Measurements from ENCODE around the gene MSL3B.

Gene MSL3B

DNA sequence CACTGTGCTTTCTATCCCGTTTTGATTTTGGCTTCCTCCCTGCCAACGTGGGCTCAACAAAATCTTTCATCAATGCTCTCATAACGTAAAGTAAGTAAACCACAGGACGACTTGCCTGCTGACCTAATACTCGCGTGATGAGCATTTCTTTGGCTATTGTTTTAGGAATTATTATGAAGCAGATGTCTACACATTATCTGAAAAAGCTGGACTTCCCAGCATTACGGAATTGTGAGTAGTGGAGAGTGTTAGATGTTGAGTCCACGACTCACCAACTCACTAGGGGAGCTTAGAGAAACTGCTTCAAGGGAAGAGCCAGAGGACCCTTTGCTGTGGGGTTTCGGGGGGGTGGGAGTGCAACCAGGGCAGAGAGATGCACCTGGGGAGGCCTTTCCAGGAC is 35.8 kb downstream of the MSL3B start:
- H3K4me1 ChIP-seq (ENCODE audit: control insufficient read depth, insufficient read depth, low read length, poor library complexity, severe bottlenecking) = no peaks in the 10 kb centered on the region
- H3K9me3 ChIP-seq (ENCODE audit: control insufficient read depth in 2 of 2, low read length in 2 of 2) = no peaks in the 10 kb centered on the region
- no peaks in the 10 kb centered on the region for H3K27me3 ChIP-seq (ENCODE audit: control insufficient read depth, insufficient read depth, low read length)
- H3K4me3 ChIP-seq (ENCODE audit: low read depth, low read length) = no peak overlapping the region
- ATAC-seq (ENCODE audit: low read depth in 2 of 2) = no peak
- H3K36me3 ChIP-seq (ENCODE audit: control insufficient read depth, insufficient read depth, low read length) = no peaks in the 10 kb centered on the region
- Mint-ChIP-seq H3K36me3 (no peaks in the 10 kb centered on the region), H3K4me3 (no peak overlapping the region), H3K27me3 (no peaks in the 10 kb centered on the region), H3K4me1 (peaks cover 0 to 10% (median 0%) of the 10 kb centered on the region in 4 donors), H3K9me3 (peaks cover 0 to under 1% (median 0%) of the 10 kb centered on the region in 7 donors), H3K27ac (no peak overlapping the region)
- no peak for DNase-seq
- H3K27ac ChIP-seq (ENCODE audit: insufficient read depth, low read length, poor library complexity, severe bottlenecking) = no peak overlapping the region

DNA sequence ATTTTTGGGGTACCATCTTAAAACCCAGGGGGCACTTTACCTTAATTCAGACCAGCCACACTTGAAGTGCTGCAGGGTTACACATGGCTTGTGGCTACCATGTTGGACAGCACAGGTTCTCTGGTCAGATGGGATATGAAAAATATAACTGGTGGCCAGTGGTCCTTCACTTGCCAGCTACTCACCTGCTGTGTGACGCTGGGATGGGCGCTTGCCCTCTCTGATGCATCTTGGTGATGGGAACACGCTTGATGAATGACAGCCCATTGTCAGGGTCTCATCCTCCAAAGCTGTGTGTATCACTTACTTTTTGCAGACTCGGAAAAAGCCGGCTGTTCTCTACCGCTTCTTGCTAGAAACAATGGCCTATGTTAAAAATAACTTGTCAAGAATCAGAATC is 36.3 kb downstream of the MSL3B start:
- no peaks in the 10 kb centered on the region for H3K9me3 ChIP-seq (ENCODE audit: control insufficient read depth in 2 of 2, low read length in 2 of 2)
- no peak overlapping the region for H3K4me3 ChIP-seq (ENCODE audit: low read depth, low read length)
- no peak overlapping the region for H3K4me3 Mint-ChIP-seq
- no peaks in the 10 kb centered on the region for H3K36me3 Mint-ChIP-seq
- H3K27me3 ChIP-seq (ENCODE audit: control insufficient read depth, insufficient read depth, low read length) = no peaks in the 10 kb centered on the region
- H3K27ac ChIP-seq (ENCODE audit: insufficient read depth, low read length, poor library complexity, severe bottlenecking) = no peak overlapping the region
- no peaks in the 10 kb centered on the region for H3K4me1 ChIP-seq (ENCODE audit: control insufficient read depth, insufficient read depth, low read length, poor library complexity, severe bottlenecking)
- H3K36me3 ChIP-seq (ENCODE audit: control insufficient read depth, insufficient read depth, low read length) = no peaks in the 10 kb centered on the region
- no peaks in the 10 kb centered on the region for H3K27me3 Mint-ChIP-seq
- H3K27ac Mint-ChIP-seq = no peak overlapping the region
- no peak for DNase-seq
- no peak for ATAC-seq (ENCODE audit: low read depth in 2 of 2)
- H3K9me3 Mint-ChIP-seq = peaks cover 0 to 4% (median 0%) of the 10 kb centered on the region in 7 donors
- peaks cover 0 to 7% (median 0%) of the 10 kb centered on the region in 4 donors for H3K4me1 Mint-ChIP-seq

DNA sequence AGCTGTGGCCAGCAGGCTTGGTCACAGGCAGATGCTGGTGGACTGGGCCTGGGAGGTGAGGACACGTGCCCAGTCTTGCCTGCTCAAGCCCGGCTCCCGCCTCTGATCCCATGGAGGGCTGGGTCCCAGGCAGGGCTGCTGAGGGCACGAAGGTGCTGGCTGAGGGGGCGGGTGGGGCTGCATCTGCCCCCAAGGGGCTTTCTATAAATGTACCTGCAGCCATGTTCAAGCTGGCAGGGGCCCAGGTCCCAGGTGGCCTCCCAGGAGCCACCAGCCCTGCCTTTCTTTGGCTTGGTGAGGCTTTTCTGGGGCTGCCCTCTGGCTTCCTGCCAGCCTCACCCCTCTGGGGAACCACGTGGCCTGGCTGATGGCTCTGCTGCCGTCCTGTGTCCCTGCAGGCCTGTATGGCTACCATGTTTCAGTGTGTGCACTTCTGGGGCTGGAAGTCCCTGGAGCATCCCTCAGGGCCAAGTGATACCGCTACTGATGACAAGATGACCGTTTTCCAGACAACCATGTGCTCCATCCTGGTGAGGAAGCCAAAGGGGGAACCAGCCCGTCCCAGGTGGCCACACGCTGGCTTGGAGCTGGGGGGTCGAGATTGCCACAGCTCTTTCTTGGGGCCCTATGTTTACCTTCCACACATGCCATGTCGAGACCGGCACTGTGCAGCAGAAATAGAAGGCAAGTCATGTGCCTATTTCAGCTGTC is 37.0 kb downstream of the MSL3B start:
- H3K4me1 ChIP-seq (ENCODE audit: control insufficient read depth, insufficient read depth, low read length, poor library complexity, severe bottlenecking) = no peaks in the 10 kb centered on the region
- Mint-ChIP-seq H3K4me1 (peaks cover 0 to 1% (median 0%) of the 10 kb centered on the region in 4 donors), H3K27ac (no peak overlapping the region)

DNA sequence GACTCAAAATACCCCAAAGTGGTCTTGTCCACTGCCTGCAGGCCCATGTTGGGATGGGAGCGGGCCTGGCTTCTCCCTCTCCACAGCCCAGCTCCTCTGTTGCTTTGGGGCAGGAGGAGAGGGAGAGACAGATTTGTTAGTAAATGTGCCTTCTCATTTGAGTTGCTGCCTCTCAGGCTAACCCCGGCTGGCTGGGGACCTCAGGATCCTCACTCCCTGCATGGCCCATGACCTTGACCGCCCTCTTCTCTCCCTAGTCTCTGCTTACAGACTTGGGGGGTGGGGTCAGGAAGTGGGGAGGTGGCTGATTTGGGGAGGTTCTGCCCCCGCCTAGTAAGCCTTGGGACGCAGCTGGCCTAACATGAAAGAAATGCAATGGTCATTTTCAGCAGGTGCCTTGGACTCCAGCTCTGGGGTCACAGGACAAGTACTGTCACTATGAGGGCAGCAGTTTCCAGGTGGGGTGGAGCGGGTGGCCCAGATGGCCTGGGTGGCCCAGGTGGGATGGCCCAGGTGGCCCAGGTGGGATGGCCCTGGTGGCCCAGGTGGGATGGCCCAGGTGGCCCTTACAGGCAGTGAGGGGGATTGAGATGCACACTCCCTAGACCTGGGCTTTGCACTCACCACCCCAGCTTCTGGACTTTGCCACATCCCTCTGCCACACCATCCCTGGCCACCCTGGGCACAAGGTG is 37.9 kb downstream of the MSL3B start:
- Histone ChIP-seq H3K27ac (ENCODE audit: insufficient read depth, low read length, poor library complexity, severe bottlenecking) (no peak overlapping the region), H3K4me3 (ENCODE audit: low read depth, low read length) (no peak overlapping the region), H3K9me3 (ENCODE audit: control insufficient read depth in 2 of 2, low read length in 2 of 2) (no peaks in the 10 kb centered on the region), H3K27me3 (ENCODE audit: control insufficient read depth, insufficient read depth, low read length) (no peaks in the 10 kb centered on the region), H3K4me1 (ENCODE audit: control insufficient read depth, insufficient read depth, low read length, poor library complexity, severe bottlenecking) (no peaks in the 10 kb centered on the region), H3K36me3 (ENCODE audit: control insufficient read depth, insufficient read depth, low read length) (no peaks in the 10 kb centered on the region)
- DNase-seq (no peak), ATAC-seq (ENCODE audit: low read depth in 2 of 2) (no peak)
- Mint-ChIP-seq H3K4me1 (no peaks in the 10 kb centered on the region), H3K36me3 (peaks cover 4% of the 10 kb centered on the region), H3K27me3 (no peaks in the 10 kb centered on the region), H3K4me3 (no peak overlapping the region), H3K27ac (no peak overlapping the region), H3K9me3 (peaks cover 0 to 4% (median 0%) of the 10 kb centered on the region in 7 donors)

More for the DNA sequence above, 37.0 kb downstream of the MSL3B start:
- DNase-seq (no peak), ATAC-seq (ENCODE audit: low read depth in 2 of 2) (no peak)
- Histone ChIP-seq H3K36me3 (ENCODE audit: control insufficient read depth, insufficient read depth, low read length) (no peaks in the 10 kb centered on the region), H3K9me3 (ENCODE audit: control insufficient read depth in 2 of 2, low read length in 2 of 2) (no peaks in the 10 kb centered on the region), H3K4me3 (ENCODE audit: low read depth, low read length) (no peak overlapping the region), H3K27ac (ENCODE audit: insufficient read depth, low read length, poor library complexity, severe bottlenecking) (no peak overlapping the region), H3K27me3 (ENCODE audit: control insufficient read depth, insufficient read depth, low read length) (no peaks in the 10 kb centered on the region)
- Mint-ChIP-seq H3K4me3 (no peak overlapping the region), H3K9me3 (peaks cover 0 to 4% (median 0%) of the 10 kb centered on the region in 7 donors), H3K36me3 (no peaks in the 10 kb centered on the region), H3K27me3 (no peaks in the 10 kb centered on the region)

DNA sequence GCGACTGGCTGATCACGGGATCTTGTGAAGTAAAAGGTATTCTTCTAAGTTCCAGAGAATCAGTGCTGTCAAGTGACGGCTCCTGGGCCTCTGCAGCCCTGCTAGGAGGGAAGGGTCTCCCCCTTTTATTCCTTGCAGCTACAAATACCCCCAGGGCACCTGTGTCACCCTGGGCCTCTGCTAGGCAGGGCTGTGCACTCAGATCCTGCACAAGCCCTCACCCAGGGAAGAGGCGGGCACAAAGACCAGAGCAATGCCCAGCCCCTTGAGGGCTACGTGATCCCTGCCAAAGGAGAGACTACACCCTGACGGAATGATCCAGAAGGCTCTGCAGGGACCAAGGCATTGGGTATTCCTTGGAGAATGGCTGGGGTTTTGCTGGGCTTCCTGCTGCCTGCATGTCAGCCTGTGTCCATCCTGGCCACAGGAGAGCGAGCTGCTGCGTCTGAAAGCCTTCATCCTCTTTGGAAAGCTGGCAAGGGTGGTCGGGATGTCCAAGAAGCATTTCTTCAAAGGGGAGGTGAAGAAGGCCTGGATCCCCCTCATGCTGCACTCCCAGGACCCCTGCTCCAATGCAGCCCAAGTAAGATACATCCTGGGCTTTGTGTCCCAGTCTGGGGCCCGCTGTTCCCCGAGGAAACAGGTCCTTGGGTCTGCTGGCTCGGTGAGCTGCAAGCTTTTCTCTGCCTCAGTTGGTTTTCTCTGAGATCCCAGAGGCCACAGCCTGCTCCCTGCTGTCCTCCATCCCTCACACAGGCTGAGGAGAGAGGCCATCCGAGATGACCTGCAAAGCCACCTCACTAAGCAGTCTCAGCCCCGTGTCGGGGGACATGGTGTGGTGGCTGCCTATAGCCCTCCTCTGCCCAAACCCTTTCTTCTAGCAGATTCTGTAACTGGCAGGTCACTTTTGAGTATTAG is 38.7 kb downstream of the MSL3B start:
- Mint-ChIP-seq H3K9me3 (peaks cover 0 to 4% (median 0%) of the 10 kb centered on the region in 7 donors), H3K4me3 (no peak overlapping the region), H3K36me3 (peaks cover 4% of the 10 kb centered on the region), H3K4me1 (no peaks in the 10 kb centered on the region), H3K27me3 (peaks cover 2% of the 10 kb centered on the region), H3K27ac (no peak overlapping the region)
- Histone ChIP-seq H3K4me1 (ENCODE audit: control insufficient read depth, insufficient read depth, low read length, poor library complexity, severe bottlenecking) (no peaks in the 10 kb centered on the region), H3K27me3 (ENCODE audit: control insufficient read depth, insufficient read depth, low read length) (no peaks in the 10 kb centered on the region), H3K36me3 (ENCODE audit: control insufficient read depth, insufficient read depth, low read length) (no peaks in the 10 kb centered on the region), H3K4me3 (ENCODE audit: low read depth, low read length) (no peak overlapping the region), H3K9me3 (ENCODE audit: control insufficient read depth in 2 of 2, low read length in 2 of 2) (no peaks in the 10 kb centered on the region), H3K27ac (ENCODE audit: insufficient read depth, low read length, poor library complexity, severe bottlenecking) (no peak overlapping the region)
- DNase-seq (no peak), ATAC-seq (ENCODE audit: low read depth in 2 of 2) (no peak)

DNA sequence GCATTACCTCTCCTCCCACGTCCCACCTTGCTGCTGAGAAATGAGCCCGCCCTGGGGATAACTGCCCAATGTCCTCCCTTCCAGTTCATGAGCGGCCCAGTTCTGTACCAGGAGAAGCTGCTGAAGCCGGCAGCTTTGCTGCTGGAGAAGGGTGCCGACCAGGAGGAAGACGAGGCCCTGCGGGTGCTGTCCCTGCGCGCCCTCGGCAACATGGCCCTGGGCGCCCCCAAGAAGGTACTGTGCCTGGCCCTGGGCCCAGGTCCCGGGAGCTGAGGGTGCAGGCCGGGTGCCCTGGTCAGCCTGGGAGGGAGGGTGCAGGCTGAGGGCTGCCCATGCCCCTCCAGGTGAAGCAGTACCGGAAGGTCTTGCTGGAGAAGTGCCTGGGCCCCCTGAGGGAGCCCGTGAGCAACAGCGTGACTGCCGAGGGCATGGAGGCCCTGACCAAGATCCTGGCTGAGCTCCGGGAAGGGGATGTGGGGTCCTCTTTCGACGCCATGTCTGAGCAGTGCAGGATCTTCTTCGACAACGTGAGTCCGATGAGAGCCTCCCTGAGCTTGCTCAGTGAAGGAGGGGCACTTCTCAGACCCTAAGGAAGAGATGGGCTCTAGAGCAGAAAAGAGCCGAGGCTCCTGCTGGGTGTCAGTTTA is 39.5 kb downstream of the MSL3B start:
- peaks cover 4% of the 10 kb centered on the region for H3K36me3 Mint-ChIP-seq
- H3K4me1 Mint-ChIP-seq = no peaks in the 10 kb centered on the region
- no peak for DNase-seq
- ATAC-seq (ENCODE audit: low read depth in 2 of 2) = no peak
- Histone ChIP-seq H3K27ac (ENCODE audit: insufficient read depth, low read length, poor library complexity, severe bottlenecking) (no peak overlapping the region), H3K9me3 (ENCODE audit: control insufficient read depth in 2 of 2, low read length in 2 of 2) (no peaks in the 10 kb centered on the region), H3K36me3 (ENCODE audit: control insufficient read depth, insufficient read depth, low read length) (no peaks in the 10 kb centered on the region), H3K27me3 (ENCODE audit: control insufficient read depth, insufficient read depth, low read length) (no peaks in the 10 kb centered on the region), H3K4me3 (ENCODE audit: low read depth, low read length) (no peak overlapping the region), H3K4me1 (ENCODE audit: control insufficient read depth, insufficient read depth, low read length, poor library complexity, severe bottlenecking) (no peaks in the 10 kb centered on the region)
- no peak overlapping the region for H3K4me3 Mint-ChIP-seq
- H3K27me3 Mint-ChIP-seq = peaks cover 5% of the 10 kb centered on the region
- no peak overlapping the region for H3K27ac Mint-ChIP-seq
- peaks cover 0 to 4% (median 0%) of the 10 kb centered on the region in 7 donors for H3K9me3 Mint-ChIP-seq

DNA sequence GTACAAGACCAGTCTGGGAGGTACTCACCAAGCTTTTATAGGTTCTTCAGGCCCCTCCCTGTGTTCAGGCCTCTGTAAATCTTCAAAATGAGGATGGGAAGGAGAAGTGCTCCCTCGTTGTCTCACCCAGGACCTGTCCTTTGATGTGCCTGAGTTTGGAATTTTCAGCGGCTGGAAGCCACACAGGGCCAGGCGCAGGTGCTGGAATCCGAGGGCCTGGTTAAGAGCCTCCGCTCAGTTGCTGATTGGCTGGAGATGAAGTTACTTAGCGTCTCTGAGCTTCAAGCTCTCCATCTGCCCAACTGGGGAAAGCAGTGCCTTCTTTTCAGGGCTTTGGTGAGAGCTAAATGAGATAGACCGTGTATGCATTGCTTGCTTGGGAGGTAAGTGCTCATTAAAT is 43.8 kb downstream of the MSL3B start:
- no peak overlapping the region for H3K4me3 Mint-ChIP-seq
- peaks cover 4% of the 10 kb centered on the region for H3K36me3 Mint-ChIP-seq
- Histone ChIP-seq H3K9me3 (ENCODE audit: control insufficient read depth in 2 of 2, low read length in 2 of 2) (no peaks in the 10 kb centered on the region), H3K4me3 (ENCODE audit: low read depth, low read length) (no peak overlapping the region), H3K36me3 (ENCODE audit: control insufficient read depth, insufficient read depth, low read length) (no peaks in the 10 kb centered on the region), H3K27ac (ENCODE audit: insufficient read depth, low read length, poor library complexity, severe bottlenecking) (no peak overlapping the region), H3K4me1 (ENCODE audit: control insufficient read depth, insufficient read depth, low read length, poor library complexity, severe bottlenecking) (no peaks in the 10 kb centered on the region), H3K27me3 (ENCODE audit: control insufficient read depth, insufficient read depth, low read length) (no peaks in the 10 kb centered on the region)
- DNase-seq (no peak), ATAC-seq (ENCODE audit: low read depth in 2 of 2) (no peak)
- H3K27ac Mint-ChIP-seq = no peak overlapping the region
- peaks cover 0 to 4% (median 0%) of the 10 kb centered on the region in 7 donors for H3K9me3 Mint-ChIP-seq
- H3K4me1 Mint-ChIP-seq = no peaks in the 10 kb centered on the region
- H3K27me3 Mint-ChIP-seq = peaks cover 15% of the 10 kb centered on the region

Data from CD4-positive, CD25-positive, alpha-beta regulatory T cell (primary cell).